Sciatic nerve (tissue), 2 donors: Measurements from ENCODE around the gene IPPK. TPM values are rescaled to one million over a fixed set of nuclear protein-coding genes. Genes with fewer than 3 reads are reported as not detected.

Source experiments
- ATAC-seq: fragments of 200-7000 bp; cut with Tn5 transposase; one replicate; pipeline ENCODE4 v1.9.1; 2020; ENCODE audit warnings: mild to moderate bottlenecking, moderate library complexity
- DNase-seq: peaks from one replicate; pipeline ENCODE4 v3.0.0-alpha.2; 2020; ENCODE audit warnings: low spot score
- intact Hi-C: fragments of 100-400 bp; cut with DNase I; formaldehyde crosslinking; loops from one replicate; pipeline ENCODE4 v1.14.2; 2022
- total RNA-seq: library from RNA; stranded (reverse); fragmentation: NEBNext Ultra II Directional; extraction: Animal tissue kit (Norgen Biotek cat#: 25700); gene quantifications from one replicate; pipeline ENCODE4 v1.2.1, GENCODE V29; 2021
- donor health status: DM: no; HTN: no; CAD: no.
- donor health status: DM: no; HTN: no; CAD: no.

The IPPK gene
- total RNA-seq, 1 donor from 2014 or later: 10.7 TPM

DNA sequence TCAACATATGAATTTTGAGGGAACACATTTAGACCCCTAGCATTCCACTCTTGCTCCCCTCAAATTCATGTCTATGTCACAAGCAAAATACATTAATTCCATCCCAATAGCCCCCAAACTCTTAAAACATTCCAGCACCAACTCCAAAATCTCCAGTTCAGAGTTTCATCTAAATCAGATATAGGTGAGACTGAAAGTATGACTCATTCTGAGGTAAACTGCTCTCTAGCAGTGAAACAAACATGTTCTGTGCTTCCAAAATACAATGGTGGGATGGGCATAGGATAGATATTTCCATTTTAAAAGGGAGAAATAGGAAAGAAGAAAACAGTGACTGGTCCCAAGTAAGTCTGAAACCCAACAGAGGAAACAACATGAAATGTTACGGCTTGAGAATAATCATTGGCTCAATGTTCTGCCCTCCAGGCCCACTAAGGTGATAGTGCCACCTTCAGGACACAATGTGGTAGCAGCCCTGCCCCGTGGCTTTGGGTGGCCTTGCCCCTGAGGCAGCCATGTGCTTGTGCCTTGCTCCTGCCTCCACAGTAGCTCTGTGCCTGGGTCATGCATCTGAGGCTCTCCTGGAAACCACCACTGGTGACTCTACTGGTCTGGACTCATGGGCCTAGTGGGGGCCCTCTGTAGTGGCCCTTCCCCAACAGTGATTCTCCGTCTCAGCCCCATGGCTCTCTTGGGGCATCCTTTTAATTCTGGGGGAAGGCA, 36.4 kb upstream of the IPPK start:
- intact Hi-C loops: no loop called here
- DNase-seq (no peak), ATAC-seq (no peak)

DNA sequence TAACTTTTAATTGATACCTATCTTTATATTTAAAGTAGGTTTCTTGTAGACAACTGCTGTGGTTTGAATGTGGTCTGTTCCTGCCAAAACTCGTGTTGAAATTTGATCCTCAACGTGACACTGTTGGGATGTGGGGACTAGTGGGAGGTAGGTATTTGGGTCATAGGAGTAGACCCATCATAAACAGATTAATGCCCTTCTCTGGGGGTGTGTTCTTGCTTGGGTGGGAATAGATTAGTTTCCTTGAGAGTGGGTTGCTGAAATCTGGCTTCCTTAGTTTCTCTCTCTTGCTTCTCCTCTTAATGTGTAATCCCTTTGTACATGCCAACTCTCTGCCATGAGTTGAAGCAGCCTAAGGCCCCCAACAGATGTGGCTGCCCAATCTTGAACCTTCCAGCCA, 34.6 kb upstream of the IPPK start:
- no peak for ATAC-seq
- intact Hi-C loops: no loop called here
- no peak for DNase-seq

DNA sequence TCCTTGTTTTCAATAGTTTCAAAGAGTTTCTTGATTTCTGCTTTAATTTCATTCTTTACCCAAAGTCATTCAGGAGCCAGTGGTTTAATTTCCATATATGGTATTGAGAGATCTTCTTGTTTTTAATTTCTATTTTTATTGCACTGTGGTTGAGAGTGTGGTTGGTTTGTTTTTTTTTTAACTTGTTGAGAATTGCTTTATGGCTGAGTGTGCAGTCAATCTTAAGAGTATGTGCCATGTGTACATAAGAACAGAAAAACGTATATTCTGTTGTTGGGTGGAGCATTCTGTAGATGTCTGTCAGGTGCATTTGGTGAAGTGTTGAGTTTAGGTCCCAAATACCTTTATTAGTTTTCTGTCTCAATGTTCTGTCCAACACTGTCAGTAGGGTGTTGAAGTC, 26.7 kb upstream of the IPPK start:
- intact Hi-C loops: no loop called here
- DNase-seq (no peak), ATAC-seq (no peak)

DNA sequence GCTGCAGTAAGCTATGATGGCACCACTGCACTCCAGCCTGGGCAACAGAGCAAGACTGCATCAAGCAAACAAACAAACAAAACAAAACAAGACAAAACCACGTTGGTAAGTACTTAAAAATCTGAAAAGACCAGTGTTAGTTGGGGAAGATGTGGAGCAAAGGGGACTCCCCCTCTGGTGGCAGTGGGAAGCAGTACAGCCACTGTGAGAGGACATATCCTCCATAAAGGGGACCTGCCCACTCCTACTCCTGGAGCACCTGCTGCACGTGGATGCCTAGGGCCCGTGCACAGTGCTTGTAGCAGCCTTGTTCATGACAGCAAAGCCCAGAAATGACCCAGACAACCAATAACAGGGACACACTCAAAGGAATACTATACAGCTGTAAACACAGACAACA, 17.0 kb upstream of the IPPK start:
- ATAC-seq: no peak
- intact Hi-C loops: no loop called here
- DNase-seq: no peak

DNA sequence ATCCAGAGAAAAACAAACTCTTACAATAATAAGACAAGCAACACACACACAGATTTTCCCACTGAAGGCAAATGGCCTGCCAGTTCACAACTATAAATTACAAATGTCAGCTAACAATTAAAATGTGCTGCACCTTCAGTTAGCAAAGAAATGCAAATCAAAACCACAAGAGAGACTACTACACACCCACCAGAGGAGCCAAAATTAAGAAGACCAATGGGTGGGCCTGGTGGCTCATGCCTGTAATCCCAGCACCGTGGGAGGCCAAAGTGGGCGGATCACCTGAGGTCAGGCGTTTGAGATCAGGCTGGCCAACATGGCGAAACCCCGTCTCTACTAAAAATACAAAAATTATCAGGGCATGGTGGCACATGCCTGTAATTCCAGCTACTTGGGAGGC, 15.1 kb upstream of the IPPK start:
- DNase-seq (no peak), ATAC-seq (no peak)
- intact Hi-C loops: no loop called here

DNA sequence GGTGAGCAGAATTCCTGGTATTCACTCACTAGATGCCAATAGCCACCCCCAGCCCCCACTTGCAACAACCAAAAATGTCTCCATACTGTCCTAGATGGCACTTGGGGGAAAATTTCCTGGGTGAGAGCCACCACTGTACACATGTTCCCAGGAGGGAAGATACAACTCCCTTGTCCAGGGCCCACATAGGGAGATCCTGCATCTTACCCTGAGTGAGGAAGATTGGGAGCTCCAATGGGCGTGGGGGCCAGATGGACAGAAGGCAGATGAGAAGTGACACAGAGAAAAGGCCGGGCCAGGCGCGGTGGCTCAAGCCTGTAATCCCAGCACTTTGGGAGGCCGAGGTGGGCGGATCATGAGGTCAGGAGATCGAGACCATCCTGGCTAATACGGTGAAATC, 12.3 kb upstream of the IPPK start:
- no peak for ATAC-seq
- no peak for DNase-seq
- intact Hi-C loops: no loop called here

DNA sequence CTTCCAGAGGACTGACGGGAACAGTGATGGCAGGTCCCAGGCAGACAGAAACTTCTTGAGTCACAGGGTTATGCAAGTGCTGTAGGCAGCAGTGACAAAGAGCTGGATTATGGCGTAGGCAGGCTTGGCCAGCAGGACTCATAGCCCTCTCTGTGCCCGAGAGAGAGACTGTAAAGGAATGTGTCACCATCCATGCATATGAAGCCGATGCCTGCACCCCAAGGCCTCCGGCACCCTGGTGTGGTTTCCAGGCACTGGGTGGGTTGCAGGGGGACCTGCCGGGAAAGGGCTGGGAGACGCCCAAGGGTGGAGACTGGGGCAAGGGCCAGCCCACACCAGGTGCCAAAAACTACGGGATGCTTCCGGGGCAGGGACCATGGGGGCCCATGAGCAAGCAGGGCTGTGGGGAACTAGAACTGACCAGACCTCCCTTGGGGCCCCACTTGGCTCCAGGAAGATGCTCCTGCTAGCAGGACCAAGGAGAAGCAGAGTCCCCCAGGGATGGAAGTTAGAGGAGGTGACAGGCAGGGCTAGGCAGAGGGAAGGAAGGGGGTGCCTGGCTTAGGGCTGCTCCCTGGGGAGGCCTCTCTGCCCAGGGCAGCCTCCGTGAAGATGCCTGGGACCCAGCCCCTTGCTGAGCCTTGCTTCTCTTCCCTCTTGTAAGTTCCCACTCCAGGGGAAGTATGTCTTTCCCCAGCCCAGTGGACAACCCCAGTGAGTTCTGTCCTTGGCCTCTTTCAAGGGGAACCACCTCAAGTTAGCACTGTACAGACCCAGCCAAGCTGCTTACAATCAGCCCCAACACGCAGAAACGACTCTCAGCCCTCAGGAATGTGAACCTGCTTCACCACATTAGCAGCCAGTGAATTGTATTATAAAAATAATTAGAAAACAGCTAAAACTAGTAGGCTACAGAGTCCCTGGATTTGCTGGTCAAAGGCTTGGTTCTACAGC, 10.5 kb upstream of the IPPK start:
- intact Hi-C loops: no loop called here
- ATAC-seq (no peak), DNase-seq (no peak)

DNA sequence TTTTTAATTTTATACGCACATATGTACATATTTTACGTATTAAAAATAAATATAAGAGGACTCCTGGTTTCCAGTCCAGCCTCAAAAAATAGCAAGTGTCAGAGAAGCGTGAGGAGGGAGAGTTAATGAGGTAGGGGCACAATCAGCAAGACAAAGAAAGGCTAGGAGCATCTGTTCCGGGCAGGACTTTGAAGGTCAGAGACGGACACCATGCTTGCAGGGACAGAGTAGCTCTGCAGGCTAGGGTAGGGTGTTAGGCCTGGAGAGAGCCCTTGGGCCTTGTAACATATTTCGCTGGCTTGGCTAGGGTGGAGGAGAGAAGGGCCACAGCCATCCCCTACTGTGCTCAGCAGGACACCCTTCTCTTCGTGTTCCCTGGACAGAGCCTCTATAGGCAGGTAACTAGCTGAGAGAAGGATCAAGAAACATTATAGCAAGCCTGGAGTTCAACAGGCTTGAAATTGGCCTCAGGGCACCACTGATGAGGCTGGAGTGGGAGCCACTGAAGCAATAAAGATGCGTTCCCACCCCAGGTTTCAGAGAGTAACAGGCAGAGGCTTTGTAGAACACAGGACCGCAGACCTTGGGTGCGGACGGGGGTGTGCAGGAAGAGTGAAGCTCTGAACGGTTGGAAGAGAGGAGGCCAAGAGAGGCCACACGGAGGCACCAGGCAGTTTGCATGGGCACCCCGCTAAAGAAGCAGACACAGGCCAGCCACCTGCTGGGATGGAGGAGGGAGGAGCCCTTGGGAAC, 9.7 kb upstream of the IPPK start:
- ATAC-seq (no peak), DNase-seq (no peak)
- intact Hi-C loops: no loop called here

DNA sequence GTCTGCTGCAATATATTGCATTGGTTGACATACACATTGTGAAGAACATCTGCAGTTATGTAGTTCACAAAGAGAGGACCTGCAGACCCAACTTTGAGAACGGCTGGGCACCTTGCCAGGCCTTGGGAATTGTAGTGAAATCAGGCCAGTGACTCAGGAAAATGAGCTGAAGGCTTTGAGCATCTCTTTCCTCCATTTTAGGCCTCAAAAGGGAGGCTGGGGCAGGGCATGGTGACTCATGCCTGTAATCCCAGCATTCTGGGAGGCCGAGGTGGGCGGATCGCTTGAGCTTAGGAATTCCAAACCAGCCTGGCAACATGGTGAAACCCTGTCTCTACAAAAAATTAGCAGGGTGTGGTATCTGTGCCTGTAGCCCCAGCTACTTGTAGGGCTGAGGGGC, 1.4 kb upstream of the IPPK start:
- intact Hi-C loops: no loop called here
- no peak for ATAC-seq
- DNase-seq: peak; percentile 75

DNA sequence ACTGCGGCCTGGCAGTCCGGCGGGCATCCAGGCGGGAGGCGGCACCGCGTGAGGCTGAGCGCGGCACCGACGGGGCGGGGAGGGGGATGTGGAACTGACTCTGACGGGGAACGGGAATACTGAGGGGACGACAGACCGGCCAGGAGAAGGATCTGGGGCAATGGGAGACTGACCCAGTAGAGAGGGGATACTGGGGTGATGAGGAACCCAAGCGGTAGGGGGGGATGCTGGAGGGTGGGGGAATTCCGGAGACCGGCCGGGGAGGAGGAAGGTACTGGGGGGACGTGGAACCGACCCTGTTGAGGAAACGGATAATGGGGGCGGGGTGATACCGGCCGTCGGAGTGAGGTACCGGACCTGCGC, 423 bp downstream of the IPPK start:
- intact Hi-C loops: no loop called here
- ATAC-seq: peak; percentile 1
- no peak for DNase-seq

DNA sequence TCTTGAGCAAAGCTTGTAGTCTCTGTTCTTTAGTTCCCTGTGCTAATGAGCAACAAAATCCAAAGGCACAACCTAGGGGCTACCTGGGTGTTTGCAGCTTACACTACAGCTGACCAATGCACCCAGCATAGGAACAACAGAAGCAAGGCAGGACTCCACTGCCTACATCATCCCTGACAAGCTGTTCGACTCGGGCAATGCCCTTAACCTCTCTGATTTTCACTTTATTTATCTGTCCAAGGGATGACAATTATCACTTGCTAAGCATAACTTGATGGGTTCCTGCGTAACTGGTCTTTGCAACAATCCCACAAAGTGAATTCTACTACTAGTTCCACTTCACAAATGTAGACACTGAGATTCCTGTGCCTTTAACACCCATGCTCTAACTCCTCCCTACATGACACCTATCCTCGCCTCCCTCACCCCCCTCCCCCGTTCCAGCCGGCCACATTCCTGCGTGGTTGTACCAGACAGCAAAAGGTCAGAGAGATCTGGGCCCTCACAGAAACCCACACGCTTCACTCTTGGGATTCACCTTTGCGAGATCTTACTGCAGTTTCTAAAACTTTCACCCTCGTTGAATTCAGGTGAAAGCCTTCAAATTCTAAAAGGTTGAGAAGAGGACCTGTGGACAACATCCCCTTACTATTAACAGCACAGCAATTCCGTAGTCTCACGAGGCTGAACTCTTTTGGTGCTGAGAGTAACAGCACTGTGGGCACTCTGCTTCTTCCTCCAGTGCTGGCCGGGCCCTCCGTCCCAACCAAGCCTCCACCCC, 995 bp downstream of the IPPK start:
- DNase-seq: no peak

DNA sequence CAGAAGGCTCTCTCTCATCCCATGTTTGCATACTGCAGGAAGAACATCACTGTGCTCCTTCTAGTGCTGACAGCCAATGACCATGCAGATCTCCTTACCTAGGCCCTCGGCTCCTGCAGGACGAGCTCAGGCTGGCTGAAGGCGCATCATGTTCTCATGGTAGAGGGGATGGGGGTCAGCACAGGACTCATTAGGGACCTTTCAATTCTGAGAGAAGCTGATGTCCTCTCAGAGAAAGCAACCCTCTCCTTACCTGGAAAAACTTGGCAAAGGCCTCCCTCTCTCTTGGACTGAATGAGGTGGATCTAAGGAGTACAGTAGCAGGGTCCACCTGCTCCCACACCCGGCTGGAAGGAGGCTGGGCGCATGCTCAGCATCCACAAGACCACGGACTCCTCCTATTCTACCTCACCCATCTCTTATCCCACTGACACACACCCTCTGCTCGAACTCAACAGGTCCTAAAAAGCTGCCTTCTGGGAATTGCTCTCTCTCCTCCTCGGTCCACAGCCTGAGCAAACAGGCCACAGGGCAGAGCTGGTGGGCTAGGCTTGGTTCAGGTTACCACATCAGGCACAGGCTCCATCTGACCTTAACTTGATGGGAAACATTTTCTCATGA, 2.9 kb downstream of the IPPK start:
- intact Hi-C loops: no loop called here
- ATAC-seq: no peak
- DNase-seq: no peak

More for the DNA sequence above, 995 bp downstream of the IPPK start:
- ATAC-seq: no peak
- intact Hi-C loops: no loop called here

DNA sequence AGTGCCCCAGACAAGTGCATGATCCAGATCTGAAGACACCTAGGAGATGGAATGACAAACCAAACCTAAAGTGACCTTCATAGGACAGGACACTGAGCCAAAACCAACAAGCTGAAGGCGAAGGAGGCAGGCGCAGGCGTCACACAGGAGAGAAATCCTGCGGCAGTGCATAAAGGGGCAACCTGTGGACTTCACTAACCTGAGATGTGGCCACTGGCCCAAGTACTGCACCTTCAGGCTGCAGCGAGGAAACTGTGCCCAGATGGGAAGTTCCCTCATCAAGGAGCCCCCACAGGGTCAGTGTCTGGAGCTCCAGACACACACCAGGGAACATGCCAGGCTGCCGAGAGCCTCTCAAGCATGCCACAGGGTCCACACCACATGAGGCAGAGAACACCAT, 3.7 kb downstream of the IPPK start:
- intact Hi-C loops: no loop called here
- DNase-seq: no peak
- no peak for ATAC-seq

DNA sequence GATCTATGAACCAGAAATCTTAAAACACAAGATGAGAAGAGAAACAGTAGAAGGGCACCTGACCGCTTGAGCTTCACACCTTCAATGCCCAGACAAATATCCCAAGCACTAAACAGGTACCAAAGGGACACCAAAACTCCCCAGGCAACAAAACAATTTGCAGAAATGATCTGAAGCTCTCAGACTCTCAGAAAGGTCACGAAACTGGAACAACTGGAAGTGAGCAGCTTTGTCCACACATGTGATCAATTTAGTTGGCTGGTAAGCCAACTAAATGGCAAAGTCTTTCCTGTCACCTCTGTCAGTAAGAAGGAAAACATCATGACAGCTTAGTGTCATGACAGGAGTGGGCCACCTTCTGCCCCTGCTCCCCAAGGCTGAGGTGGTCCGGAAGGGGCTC, 4.1 kb downstream of the IPPK start:
- no peak for ATAC-seq
- intact Hi-C loops: no loop called here
- no peak for DNase-seq

DNA sequence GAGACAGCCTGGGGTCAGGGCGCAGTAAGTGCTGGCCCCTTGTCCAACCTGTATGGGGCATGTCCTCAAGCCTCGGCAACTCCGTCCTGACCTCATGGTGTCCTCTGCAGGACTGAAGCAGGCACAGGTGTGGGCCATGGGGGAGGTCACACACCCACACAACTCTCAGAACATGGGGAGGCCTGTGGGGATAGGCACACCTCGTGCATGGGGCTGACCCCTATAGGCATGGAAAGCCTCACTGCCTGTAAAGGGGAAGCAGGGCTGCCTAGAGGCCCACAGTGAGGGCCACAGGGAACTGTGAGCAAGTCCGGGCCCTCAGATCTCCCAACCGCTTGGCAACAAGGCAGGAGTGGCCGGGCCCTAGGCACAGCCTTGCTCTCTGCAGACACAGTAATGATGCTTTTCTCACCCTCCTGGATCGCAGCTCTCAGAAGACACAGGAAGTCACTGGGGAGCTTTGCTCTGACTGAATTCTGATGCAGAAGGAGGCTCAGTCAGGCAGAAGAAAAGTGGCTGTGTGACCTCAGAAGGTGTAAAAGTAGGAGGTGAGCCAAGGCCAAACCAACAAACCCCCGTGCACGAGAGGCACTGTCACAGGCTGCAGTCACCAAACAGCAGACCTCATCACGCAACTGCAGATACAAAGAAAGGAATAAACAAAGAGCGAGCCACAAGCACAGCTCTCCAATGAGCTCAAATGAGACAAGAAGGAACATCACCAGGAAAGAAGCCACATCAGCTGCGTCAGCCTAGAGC, 5.4 kb downstream of the IPPK start:
- no peak for ATAC-seq
- intact Hi-C loops: no loop called here
- no peak for DNase-seq

DNA sequence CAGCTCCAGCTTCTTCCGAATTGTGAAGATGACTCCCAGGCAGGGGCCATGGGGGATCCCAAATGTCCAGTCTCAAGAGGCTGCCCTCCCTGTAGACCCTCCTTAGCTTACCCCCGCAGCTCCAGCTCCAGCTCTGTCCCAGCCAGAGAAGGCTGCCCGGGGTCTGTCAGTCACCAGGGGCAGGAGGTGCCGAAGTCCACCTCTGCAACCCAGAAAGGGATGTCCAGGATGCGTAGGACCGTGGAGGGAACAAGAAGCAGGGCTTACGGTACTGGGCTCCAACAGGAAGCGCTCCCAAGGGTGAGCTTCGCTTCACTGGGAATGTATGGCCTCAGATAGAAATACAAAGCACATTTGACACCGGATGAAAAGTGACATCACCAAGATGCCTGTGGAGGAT, 6.0 kb downstream of the IPPK start:
- ATAC-seq (no peak), DNase-seq (no peak)
- intact Hi-C loops: no loop called here

DNA sequence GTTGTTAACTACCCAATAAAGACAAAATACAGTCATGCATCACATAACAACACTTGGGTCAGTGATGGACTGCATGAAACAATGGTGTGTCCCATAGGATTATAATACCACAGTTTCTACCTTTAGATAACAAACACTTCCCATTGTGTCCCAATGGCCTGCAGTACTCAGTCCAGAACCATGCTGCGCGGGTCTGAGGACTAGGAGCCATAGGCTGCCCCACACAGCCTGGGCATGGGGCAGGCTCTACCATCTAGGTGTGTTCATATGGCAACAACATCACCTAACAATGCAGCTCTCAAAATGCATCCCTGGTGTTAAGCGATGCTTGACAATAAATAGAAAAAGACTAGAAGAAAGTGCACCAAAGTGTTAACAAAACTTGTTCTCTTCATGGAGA, 6.8 kb downstream of the IPPK start:
- DNase-seq (no peak), ATAC-seq (no peak)
- intact Hi-C loops: no loop called here

DNA sequence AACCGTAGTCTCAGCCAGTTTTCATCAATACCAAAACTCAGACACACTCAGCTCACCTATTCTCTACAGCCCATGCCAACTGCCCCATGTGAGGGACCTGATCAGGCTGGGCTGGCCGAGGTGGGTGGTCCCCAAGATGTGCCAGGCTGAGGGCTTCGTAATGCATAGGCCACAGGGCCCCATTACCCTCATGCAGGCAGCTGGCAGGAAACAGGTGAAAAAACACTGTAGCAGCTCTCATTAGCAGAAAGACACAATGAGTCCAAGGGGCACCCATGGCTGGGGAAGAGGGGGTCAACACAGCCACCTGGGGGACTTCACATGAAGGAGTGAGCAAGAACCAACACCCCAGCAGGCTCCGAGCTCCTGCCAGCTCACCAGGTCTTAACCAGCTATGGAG, 8.2 kb downstream of the IPPK start:
- DNase-seq (no peak), ATAC-seq (no peak)
- intact Hi-C loops: no loop called here
